Renal cortical epithelial cell (primary cell): ENCODE measurements around the gene PRADC1. TPM values are rescaled to one million over a fixed set of nuclear protein-coding genes. Genes with fewer than 3 reads are reported as not detected.
A peak's percentile ranks its signal among the peaks of the same experiment; 100 is the strongest.

Experiments used
- DNase-seq: peaks from one replicate; pipeline ENCODE4 v3.0.0-alpha.2; 2011; ENCODE audit warnings: low read depth
- total RNA-seq: library from RNA; depleted of rRNA; stranded (reverse); fragments of >200 nt; gene quantifications from 2 replicates; pipeline ENCODE4 v1.2.3, GENCODE V29; 2014

PRADC1 gene
- total RNA-seq, 1 donor from 2014 or later, result 5.8 TPM

- DNase-seq, result no peak
These were observed 2.4 kb upstream of the PRADC1 start for GRCh38 chr2:73235315-73236028.

- DNase-seq, result peak; percentile 82
These were observed 1.1 kb upstream of the PRADC1 start, which contains the start of gene CCT7 for GRCh38 chr2:73233932-73234832. Gene CCT7 (plus strand): TSS chr2:73234308. CDS start chr2:73234379, 71 bp downstream.

GRCh38 chr2:73232403-73233153, 461 bp downstream of the PRADC1 start:
- DNase-seq, result no peak

GRCh38 chr2:73228631-73229030, 4.4 kb downstream of the PRADC1 start:
- no peak for DNase-seq

GRCh38 chr2:73227086-73227485, 6.0 kb downstream of the PRADC1 start:
- no peak for DNase-seq

- DNase-seq, result no peak
These were observed 7.3 kb downstream of the PRADC1 start for GRCh38 chr2:73225513-73226360.

GRCh38 chr2:73223821-73224220, 9.2 kb downstream of the PRADC1 start:
- DNase-seq, result no peak

GRCh38 chr2:73218298-73218697, 14.7 kb downstream of the PRADC1 start:
- peak; percentile 45 for DNase-seq

GRCh38 chr2:73217826-73218225, 15.2 kb downstream of the PRADC1 start:
- DNase-seq, result no peak

- DNase-seq, result no peak
These were observed 15.9 kb downstream of the PRADC1 start for GRCh38 chr2:73217160-73217559.

- no peak for DNase-seq
These were observed 17.8 kb downstream of the PRADC1 start for GRCh38 chr2:73215254-73215653.

GRCh38 chr2:73214120-73215035, 18.7 kb downstream of the PRADC1 start, which contains the start of gene SMYD5:
Gene SMYD5 (plus strand): TSS chr2:73214245. CDS start chr2:73214267, 22 bp downstream.
- peak; percentile 47 for DNase-seq

GRCh38 chr2:73212448-73213176, 20.4 kb downstream of the PRADC1 start:
- peak; percentile 67 for DNase-seq

GRCh38 chr2:73212098-73212447, 21.0 kb downstream of the PRADC1 start:
- DNase-seq, result no peak

- no peak for DNase-seq
These were observed 22.3 kb downstream of the PRADC1 start for GRCh38 chr2:73210696-73211095.

- DNase-seq, result no peak
These were observed 23.0 kb downstream of the PRADC1 start for GRCh38 chr2:73210019-73210418.

- DNase-seq, result no peak
These were observed 24.8 kb downstream of the PRADC1 start for GRCh38 chr2:73208258-73208657.

- DNase-seq, result no peak
These were observed 27.4 kb downstream of the PRADC1 start for GRCh38 chr2:73205611-73206010.

GRCh38 chr2:73203055-73203681, 29.9 kb downstream of the PRADC1 start:
- no peak for DNase-seq
